NCI-H128 (cell line): Measurements from ENCODE around the gene RTBDN.
"Not testable (repeated sequence)": the region's sequence is repeated elsewhere in the genome, so short reads cannot be mapped to it uniquely, and the experiment has no call there.

ENCODE experiments used
- DNase-seq: peaks from one replicate; lab custom pipeline; 2025; ENCODE audit not compliant: unreplicated experiment; lab: John Stamatoyannopoulos, UW

Gene RTBDN

DNA sequence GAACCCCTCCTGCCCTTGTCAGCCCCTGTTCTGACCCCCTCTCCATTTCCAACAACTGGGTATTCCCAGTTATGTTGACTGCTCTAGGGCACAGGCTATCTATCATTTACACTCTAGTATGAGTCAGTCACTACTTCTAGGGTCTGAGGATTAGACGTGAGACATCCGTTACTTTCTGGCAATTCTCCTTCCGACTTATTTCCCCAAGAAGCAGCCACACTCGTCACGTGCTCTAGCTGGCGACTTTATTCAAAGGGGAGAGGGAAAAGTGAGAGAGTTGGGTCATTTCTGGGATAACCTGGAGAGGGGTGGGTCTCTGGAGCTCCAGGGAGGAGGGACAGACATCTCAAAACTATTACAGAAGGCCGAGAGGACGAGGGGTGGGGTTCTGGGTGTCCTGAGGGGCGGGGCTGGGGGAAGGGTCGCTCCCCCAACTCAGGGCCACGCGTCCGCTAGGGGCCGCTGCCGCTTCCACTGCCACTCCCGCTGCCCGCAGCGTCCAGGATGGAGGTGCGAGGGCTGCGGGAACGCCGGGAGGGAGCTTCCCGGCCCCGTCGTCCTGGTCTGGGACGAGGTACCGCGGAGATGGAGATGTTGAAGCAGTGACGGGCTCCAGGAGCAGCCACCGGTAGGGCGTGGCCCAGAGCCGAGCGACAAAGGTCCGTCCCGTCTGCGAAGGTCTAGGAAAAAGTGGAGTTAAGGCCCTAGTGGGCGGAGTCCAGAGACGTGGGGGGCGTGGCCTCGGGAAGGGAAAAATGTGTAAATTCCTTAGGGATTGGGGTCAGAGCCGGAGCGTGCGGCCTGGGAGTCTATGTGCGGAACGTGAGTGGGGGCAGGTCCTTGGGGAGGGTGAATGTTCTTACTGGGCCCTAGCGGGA, 8.9 kb downstream of the RTBDN start:
- DNase-seq = no peak

GRCh38 chr19:12821761-12822160, 12.6 kb downstream of the RTBDN start:
- DNase-seq = no peak

GRCh38 chr19:12817810-12818209, 16.6 kb downstream of the RTBDN start:
- not testable (repeated sequence) for DNase-seq

DNA sequence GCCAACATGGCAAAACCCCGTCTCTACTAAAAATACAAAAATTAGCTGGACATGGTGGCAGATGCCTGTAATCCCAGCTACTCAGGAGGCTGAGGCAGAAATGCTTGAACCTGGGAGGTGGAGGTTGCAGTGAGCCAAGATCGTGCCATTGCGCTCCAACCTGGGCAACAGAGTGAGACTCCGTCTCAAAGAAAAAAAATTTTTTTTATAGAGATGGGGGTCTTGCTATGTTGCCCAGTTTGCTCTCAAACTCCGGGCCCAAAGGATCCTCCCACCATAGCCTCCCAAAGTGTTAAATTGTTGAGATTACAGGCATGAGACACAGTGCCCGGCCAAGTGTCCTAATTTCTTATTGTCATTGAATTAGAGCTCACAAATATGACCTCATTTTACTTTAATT, 17.2 kb downstream of the RTBDN start:
- DNase-seq = not testable (repeated sequence)

GRCh38 chr19:12815088-12815487, 19.3 kb downstream of the RTBDN start:
- DNase-seq = no peak

DNA sequence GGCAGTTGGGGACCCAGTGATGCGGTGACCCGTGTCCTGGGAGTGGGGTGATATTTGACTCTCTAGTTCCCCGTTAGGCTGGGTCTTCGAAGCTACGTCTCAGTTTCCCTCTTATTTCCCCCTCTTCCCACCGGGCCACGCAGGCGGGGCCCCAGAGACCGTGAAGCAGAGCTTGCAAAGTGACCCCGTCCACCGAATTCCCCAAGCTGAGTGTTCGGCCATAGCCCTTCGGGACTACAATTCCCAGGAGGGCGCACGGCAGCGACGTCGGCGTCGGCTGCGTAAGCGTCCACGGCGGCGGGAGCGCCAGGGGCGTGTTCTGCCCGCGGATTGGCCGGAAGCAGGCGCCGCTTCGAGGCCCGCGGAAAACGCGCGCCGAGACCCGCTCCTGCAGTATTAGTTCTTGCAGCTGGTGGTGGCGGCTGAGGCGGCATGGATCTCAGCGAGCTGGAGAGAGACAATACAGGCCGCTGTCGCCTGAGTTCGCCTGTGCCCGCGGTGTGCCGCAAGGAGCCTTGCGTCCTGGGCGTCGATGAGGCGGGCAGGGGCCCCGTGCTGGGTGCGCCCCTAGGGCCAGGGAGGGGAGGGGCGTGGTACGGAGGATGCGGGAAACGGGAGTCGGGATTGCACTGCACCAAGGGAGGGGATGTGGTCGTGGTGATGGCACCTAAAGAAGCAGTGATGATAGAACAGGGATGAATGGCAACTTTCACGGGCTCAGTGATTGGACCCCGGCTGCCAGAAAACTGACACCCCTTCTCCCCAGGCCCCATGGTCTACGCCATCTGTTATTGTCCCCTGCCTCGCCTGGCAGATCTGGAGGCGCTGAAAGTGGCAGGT, 27.9 kb downstream of the RTBDN start, which contains the start of gene RNASEH2A:
Gene RNASEH2A (plus strand): TSS at position 343 of the 840 bp plus-strand sequence. CDS start 90 bp downstream, at position 433.
- peak; percentile 83 for DNase-seq

GRCh38 chr19:12804051-12804450, 30.3 kb downstream of the RTBDN start:
- no peak for DNase-seq

DNA sequence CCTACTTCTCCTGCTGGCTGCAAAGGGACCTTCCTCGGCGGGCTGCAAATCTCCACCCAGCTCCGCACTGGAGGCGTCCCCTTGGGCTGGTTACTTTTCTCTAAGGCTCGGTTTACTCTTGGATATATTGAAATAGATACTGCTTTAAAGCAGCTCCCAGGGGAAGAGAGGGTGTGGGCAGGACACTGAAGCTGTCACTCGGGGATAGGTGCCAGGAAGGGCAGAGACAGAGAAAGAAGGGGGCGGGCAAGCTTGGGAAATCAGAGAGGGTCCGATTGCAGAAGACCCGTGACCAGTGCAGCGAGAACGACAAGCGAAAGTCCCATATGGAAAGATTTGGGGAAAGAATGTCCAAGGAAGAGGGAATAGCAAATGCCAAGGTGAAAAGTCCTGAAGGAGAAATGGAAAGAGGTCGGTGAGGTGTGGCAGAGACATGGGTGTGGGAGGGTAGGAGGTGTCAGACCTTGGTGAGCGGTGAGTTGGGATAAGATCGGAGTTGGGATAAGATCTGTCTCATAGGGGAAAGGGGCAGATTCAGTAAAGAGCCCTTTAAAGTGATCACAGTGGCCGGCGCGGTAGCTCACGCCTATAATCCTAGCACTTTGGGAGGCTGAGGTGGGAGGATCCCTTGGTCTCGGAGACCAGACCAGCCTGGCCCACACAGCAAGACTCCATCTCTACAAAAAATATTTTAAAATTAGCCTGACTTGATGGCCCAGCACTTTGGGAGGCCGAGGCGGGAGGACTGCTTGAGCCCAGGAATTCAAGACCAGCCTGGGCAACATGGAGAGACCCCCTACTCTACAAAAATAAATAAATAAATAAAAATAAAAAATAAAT, 31.9 kb downstream of the RTBDN start:
- no peak for DNase-seq

GRCh38 chr19:12801466-12802266, 32.7 kb downstream of the RTBDN start, which contains the start of the genes PRDX2 and THSD8:
TSS of gene PRDX2 (minus strand) at chr19:12801800. CDS start at chr19:12801261, 539 bp downstream.
TSS of gene THSD8 (plus strand) at chr19:12802069. CDS start at chr19:12802072, 3 bp downstream.
- peak; percentile 84 for DNase-seq

DNA sequence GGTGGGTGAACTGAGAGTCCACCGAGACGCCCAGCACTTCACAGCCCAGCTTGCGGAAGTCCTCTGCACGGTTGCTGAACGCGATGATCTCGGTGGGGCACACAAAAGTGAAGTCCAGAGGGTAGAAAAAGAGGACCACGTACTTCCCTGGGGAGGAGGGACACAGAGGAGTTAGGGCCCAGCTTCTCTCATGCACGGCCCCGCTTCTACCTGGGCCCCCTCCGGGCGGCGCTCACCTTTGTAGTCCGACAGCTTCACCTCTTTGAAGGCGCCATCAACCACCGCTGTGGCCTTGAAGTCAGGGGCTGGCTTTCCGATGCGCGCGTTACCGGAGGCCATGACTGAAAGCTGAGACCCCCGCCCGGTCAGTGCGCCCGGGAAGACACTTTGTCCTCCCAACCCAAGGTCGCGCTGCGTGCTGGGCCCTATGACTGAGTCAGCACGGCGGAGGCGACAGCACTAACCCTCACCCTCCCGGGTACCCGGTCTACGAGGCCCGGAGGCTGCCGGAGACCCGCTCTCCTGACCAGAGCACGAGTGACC, 33.4 kb downstream of the RTBDN start:
- no peak for DNase-seq

DNA sequence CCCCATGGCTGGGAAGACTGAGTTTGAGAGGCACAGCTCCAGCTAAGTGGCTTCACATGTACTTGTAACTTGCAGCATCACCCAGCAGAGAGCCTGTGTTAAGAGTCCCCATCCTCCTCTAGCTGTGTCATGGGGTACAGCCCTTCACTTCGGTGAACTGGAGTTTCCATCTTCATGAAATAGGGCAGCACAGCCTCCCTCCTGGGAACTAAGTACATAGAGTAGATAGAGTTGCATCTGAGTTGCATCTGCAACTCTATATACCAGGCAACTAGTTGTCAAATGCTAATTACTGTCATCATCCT, 34.0 kb downstream of the RTBDN start:
- DNase-seq = no peak

GRCh38 chr19:12799742-12800465, 34.5 kb downstream of the RTBDN start:
- no peak for DNase-seq

GRCh38 chr19:12797607-12798006, 36.8 kb downstream of the RTBDN start:
- not testable (repeated sequence) for DNase-seq

DNA sequence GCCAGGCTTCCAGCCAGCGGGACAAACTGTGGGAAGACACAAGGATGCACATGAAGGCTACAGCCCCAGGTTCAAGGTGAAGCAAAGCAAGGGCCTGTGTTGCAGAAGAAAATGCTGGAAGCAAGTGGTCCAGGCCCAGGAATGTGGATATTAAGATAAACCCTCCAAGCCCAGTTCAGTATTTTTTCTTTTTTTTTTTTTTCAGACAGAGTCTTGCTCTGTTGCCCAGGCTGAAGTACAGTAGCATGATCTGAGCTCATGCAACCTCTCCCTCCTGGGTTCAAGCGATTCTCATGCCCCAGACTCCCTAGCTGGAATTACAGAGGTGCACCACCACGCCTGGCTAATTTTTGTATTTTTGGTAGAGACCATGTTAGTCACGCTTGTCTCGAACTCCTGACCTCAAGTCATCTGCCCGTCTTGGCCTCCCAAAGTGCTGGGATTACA, 37.2 kb downstream of the RTBDN start:
- DNase-seq = no peak

GRCh38 chr19:12796146-12797071, 38.0 kb downstream of the RTBDN start:
- DNase-seq = peak; percentile 74

GRCh38 chr19:12794971-12795381, 39.4 kb downstream of the RTBDN start:
- DNase-seq = no peak

DNA sequence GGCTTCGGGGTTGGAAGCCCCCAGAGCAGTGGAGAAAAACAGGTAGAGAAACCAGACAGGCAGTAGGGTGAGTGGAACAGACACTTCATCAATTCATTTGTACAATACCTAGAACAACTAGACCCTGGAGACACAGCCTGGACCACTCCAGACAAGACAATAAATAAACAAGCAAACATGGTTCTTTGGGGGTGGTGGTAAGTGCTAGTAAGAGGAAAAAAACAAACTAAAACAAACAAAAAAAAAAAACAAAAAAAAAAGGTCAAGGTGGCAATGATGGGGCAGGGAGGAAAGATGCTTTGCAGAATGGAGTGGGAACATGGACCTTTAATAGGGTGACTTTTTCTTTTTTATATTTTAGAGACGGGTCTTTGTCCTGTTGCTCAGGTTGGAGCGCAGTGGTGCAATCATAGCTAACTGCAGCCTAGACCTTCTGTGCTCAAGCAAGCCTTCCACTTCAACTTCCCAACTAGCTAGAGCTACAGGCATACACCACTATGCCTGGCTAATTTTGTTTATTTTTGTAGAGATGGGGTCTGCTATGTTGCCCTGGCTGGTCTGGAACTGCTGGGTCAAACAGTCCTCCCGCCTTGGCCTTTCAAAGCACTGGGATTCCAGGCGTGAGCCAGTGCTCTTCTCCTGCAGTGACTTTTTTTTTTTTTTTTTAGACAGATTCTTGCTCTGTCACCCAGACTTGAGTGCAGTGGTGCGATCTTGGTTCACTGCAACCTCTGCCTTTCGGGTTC, 40.0 kb downstream of the RTBDN start:
- DNase-seq = no peak
